Measurements from ENCODE around the gene HAUS7.
A peak's percentile ranks its signal among the peaks of the same experiment; 100 is the strongest.

Gene HAUS7

GRCh38 chrX:153470411-153471363 is at the start of gene HAUS7:
TSS of gene HAUS7 (minus strand) at chrX:153470576. CDS start at chrX:153470557, 19 bp downstream.
- peak; percentile 92 for DNase-seq

- DNase-seq = no peak
Observed at GRCh38 chrX:153519569-153520286, 49.4 kb upstream of the HAUS7 start.

- DNase-seq = no peak
Observed at GRCh38 chrX:153517946-153518834, 47.8 kb upstream of the HAUS7 start.

DNA sequence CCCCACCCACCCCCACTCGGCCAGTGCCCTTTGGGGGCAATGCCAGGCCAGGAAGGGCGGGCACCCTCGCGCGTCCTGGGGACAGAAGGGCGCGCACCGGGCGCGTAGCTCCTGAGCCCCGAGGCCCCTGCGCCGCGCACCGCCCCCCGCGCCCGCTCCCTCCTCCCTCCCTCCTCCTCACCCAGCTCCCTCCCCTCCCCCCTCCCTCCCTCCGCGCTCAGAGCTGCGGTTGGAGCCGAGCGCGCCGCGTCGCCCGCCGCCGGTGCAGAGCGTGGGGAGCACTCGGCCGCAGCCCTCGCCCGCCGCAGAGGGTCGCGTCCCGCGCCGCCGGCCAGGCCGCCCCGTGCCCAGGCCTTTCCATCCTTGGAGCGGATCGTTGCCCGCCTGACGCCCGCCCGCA is 47.0 kb upstream of the HAUS7 start, which contains the start of gene ATP2B3:
Gene ATP2B3 (plus strand): TSS at position 220 of the 400 bp plus-strand sequence. CDS start 18,606 bp downstream, outside the sequence.
- DNase-seq = no peak

DNA sequence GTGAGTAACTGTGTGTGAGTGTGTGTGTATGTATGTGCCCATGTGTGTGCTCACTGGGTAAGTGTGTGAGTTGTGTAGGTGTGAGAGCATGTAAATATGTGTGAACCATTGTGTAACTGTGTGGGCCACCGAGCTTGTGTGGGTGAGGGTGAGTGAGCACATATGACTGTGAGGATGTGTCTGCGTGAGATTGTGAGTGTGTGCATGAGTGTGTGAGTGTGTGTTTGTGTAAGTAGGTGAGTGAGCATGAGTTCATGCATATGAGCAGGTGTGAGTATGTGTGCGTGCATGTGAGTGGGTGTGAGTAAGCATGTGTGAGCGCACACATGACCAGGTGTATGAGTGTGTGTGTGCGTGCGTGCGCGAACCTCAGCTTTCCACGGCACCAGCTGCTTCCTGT is 45.7 kb upstream of the HAUS7 start:
- no peak for DNase-seq

DNA sequence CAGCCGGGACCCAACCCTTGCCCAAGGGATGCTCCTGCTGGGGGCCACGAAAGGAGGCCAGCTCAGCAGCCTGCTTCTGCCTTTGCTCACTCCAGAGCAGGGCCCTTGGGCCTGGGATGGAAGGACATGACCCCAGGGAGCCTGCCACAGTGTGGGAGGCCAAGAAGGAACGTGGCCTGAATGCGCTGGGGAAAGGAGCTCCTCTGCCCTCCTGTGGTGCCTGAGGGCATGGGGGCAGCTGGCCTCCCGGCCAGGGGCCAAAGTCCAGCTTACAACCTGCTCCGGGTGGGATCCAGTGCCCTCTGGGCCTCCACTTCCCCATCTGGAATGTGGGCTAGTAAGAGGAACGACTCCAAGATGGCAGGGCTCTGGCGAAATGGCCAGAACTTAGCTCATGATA is 45.1 kb upstream of the HAUS7 start:
- DNase-seq = no peak

- no peak for DNase-seq
Observed at GRCh38 chrX:153514259-153514658, 43.9 kb upstream of the HAUS7 start.

DNA sequence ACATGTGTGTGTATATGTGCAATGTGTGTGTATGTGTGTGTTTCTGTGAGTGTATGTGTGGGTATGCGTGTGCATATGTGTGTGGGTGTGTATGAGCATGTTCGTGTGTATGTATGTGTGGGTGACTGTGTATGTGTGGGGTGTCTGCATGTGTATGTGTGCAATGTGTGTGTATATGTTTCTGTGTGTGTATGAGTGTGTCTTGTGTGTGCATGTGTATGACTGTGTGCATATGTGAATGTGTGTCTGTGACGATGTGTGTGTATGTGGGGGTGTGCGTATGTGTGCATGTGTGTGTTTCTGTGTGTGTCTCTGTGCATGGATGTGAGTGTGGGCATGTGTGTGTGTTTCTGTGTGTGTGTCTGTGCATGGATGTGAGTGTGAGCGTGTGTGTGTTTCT is 42.9 kb upstream of the HAUS7 start:
- DNase-seq = no peak

DNA sequence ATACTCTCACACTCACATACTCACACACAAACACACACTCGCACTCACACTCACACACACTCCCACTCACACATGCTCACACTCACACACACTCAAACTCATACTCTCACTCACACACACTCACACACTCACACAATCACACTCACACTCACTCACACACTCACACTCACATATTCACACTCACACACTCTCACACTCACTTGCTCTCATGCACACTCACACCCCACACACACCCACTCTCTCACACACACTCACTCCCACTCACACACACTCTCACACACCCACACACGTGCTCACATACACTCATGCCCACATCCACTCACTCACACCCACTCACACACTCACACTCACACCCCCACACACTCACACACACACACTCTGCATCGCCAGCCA is 42.1 kb upstream of the HAUS7 start:
- no peak for DNase-seq

- DNase-seq = no peak
Observed at GRCh38 chrX:153511784-153512500, 41.6 kb upstream of the HAUS7 start.

DNA sequence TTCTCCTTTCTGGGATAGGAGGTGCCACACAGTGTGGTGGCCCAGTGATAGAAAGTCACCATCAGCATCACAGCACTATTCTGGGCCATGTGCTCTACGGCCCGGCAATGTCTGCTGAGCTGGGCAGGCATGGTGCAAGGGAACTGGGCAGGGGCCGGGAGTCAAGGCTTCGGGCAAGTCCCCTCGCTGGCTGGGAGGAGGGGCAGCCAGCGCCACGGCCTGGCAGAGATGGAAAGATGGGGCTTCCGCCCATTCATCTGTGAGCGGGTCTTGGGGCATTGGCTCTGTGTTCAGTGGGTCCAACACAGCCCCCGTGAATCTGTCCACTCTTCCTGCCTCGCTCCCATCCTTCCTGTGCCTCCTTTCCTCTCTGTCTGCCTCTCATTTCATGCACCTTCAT is 40.0 kb upstream of the HAUS7 start:
- DNase-seq = no peak

GRCh38 chrX:153509592-153509991 is 39.2 kb upstream of the HAUS7 start:
- no peak for DNase-seq

- DNase-seq = peak; percentile 90
Observed at GRCh38 chrX:153507484-153508178, 37.3 kb upstream of the HAUS7 start.

DNA sequence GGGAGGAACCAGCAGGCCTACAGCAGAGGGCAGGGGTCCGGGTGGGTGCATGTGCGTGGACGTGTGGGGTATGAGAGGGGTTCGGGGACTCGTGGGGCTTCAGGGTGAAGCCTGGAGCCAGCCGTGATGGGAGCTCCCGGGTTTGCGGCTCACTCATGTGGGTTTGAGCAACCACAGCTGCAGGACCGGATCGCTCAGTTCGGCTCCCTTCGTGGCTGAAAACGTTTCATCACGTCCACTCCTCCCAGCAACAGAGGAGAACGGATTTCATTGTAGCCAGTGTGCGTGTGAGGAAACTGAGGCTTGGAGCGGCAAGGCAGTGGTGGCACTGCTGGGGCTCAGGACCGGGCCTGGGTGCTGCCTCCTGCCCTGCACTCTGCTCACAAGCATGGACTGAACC is 35.0 kb upstream of the HAUS7 start:
- no peak for DNase-seq

DNA sequence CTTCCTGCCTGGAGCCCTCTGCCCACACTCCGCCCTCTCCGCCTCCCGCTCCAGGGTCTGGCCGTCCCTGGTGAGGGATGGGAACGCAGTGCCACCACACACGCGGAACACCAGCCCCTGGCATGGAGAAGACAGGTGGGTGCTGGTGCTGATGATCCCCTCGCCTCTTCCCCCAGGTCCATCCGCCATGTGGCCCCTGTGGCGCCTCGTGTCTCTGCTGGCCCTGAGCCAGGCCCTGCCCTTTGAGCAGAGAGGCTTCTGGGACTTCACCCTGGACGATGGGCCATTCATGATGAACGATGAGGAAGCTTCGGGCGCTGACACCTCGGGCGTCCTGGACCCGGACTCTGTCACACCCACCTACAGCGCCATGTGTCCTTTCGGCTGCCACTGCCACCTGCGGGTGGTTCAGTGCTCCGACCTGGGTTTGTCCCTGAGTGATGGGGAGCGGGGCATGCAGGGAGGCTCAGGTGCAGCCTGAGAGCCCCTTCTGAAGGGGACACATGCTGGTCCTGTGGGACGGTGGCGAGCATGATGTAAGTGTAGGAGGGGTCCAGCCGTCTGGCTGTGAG is 34.2 kb upstream of the HAUS7 start:
- DNase-seq = no peak

DNA sequence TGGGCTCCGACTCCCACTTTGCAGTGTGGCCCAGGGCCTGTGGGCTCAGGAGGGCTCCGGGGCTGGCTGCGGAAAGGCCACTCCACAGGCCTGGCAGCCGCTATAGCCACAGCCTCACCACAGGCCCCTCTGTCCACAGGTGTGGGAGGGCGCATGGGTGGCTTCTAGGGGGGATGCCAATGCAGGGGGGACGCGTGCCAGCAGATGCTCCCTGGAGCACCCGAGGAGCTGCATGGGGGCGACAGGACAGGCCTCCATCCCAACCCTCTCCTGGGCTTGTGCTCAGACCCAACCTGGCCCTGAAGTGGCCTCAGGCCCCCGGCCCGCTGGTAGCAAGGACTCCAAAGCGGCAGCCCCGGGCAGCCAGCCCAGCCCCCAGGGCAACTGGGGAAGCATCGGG is 32.4 kb upstream of the HAUS7 start:
- DNase-seq = no peak

- no peak for DNase-seq
Observed at GRCh38 chrX:153502131-153502530, 31.8 kb upstream of the HAUS7 start.

DNA sequence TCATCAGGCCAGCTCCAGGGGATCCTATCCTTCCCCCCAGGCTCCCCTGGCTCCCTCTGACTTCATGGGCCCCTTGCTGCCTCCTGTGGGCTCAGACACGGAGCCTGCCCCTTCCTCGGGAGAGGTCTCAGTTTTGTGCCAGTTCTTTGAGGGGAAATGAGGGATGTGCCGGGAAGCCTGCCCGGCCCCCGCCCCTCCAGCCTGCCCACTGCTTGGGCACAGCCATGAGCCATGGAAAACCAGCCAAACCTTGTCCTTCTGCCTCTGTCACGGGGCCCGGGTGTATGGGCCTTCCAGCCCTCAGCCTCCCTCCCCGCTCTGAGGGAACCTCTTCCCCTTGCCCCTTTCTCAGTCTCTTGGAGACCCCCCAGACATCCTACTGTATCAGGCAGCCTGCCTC is 31.2 kb upstream of the HAUS7 start:
- DNase-seq = no peak

GRCh38 chrX:153500676-153501280 is 30.4 kb upstream of the HAUS7 start:
- no peak for DNase-seq

GRCh38 chrX:153499876-153500275 is 29.5 kb upstream of the HAUS7 start:
- no peak for DNase-seq

DNA sequence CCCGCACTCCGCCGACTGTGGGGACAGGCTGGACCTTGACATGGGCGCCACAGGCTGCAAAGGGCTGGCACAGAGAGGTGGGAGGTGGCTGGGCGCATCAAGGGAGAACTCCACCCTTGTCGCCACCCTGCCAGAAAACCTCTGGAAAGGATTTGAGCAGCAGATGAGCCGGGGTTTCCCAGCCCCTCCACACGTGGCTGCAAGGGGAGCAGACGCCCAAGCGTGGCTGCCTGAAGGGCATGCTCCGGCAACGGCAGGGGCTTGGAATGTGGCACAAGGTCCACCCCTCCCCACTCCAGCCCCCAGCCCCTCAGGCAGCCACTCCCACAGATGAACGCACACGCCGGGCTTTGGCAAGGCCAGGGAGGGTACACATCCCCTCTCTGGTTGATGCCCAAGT is 29.0 kb upstream of the HAUS7 start:
- no peak for DNase-seq

Data from CD4-positive, alpha-beta T cell treated with Interleukin-17A for 4 hours (primary cell).